ENCODE results near the gene DOCK8. TPM values are rescaled to one million over a fixed set of nuclear protein-coding genes. Genes with fewer than 3 reads are reported as not detected.

Gene DOCK8
- total RNA-seq, 3 donors from 2014 or later = 18.4 to 34.1 (median 20.8) TPM

GRCh38 chr9:316382-316965, 101.8 kb downstream of the DOCK8 start:
- intact Hi-C loops (cut with DNase I; ENCODE audit: low total_unique reads) = no loop called here
- Histone ChIP-seq H3K9me3 (no peaks in the 10 kb centered on the region), H3K4me1 (no peaks in the 10 kb centered on the region), H3K27ac (no peak overlapping the region), H3K4me3 (no peak overlapping the region), H3K36me3 (no peaks in the 10 kb centered on the region), H3K27me3 (no peaks in the 10 kb centered on the region)
- no peak for DNase-seq (ENCODE audit: low spot score in 2 of 2)
- TF ChIP-seq, protein P1, sequence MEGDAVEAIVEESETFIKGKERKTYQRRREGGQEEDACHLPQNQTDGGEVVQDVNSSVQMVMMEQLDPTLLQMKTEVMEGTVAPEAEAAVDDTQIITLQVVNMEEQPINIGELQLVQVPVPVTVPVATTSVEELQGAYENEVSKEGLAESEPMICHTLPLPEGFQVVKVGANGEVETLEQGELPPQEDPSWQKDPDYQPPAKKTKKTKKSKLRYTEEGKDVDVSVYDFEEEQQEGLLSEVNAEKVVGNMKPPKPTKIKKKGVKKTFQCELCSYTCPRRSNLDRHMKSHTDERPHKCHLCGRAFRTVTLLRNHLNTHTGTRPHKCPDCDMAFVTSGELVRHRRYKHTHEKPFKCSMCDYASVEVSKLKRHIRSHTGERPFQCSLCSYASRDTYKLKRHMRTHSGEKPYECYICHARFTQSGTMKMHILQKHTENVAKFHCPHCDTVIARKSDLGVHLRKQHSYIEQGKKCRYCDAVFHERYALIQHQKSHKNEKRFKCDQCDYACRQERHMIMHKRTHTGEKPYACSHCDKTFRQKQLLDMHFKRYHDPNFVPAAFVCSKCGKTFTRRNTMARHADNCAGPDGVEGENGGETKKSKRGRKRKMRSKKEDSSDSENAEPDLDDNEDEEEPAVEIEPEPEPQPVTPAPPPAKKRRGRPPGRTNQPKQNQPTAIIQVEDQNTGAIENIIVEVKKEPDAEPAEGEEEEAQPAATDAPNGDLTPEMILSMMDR (IDR thresholded peaks at IDR 0.05) = no peak
- TF ChIP-seq POLR2AphosphoS5 (IDR thresholded peaks at IDR 0.05) (no peak), POLR2A (IDR thresholded peaks at IDR 0.05) (no peak)

DNA sequence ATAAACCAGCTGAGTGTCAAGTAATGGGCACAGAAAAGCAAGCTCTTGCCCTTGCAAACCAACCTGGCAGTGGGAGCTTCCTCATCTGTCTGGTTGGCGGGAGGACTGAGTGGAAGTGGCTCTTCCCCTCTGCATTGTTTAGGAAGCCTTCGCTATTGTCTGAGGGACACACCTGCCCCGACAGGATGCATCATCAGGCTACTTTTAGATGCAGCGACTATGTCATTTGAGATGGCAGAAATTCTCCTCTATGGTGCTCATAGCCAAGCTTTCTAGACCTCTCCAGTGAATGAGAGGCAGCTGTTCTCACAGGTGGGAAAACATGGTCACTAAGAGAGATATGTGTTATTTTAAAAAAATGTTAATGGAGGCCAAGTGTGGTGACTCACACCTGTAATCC, 104.0 kb downstream of the DOCK8 start:
- H3K9me3 ChIP-seq = no peaks in the 10 kb centered on the region
- intact Hi-C loops (cut with DNase I; ENCODE audit: low total_unique reads) = no loop called here
- no peaks in the 10 kb centered on the region for H3K27me3 ChIP-seq
- TF ChIP-seq, protein P1 (IDR thresholded peaks at IDR 0.05) = no peak
- TF ChIP-seq POLR2AphosphoS5 (IDR thresholded peaks at IDR 0.05) (no peak), POLR2A (IDR thresholded peaks at IDR 0.05) (no peak)
- no peak for DNase-seq (ENCODE audit: low spot score in 2 of 2)
- H3K36me3 ChIP-seq = no peaks in the 10 kb centered on the region
- peaks cover 0 to 3% of the 10 kb centered on the region in 2 donors for H3K4me1 ChIP-seq
- no peak overlapping the region for H3K27ac ChIP-seq
- no peak overlapping the region for H3K4me3 ChIP-seq

- no peaks in the 10 kb centered on the region for H3K27me3 ChIP-seq
- H3K9me3 ChIP-seq = no peaks in the 10 kb centered on the region
- H3K4me3 ChIP-seq = no peak overlapping the region
- intact Hi-C loops (cut with DNase I; ENCODE audit: low total_unique reads) = no loop called here
- no peak overlapping the region for H3K27ac ChIP-seq
- H3K36me3 ChIP-seq = no peaks in the 10 kb centered on the region
- DNase-seq (ENCODE audit: low spot score in 2 of 2) = no peak
- TF ChIP-seq POLR2A (IDR thresholded peaks at IDR 0.05) (no peak), POLR2AphosphoS5 (IDR thresholded peaks at IDR 0.05) (no peak)
- TF ChIP-seq, protein P1 (IDR thresholded peaks at IDR 0.05) = no peak
- H3K4me1 ChIP-seq = peaks cover 0 to 3% of the 10 kb centered on the region in 2 donors
These were observed 110.3 kb downstream of the DOCK8 start for GRCh38 chr9:324971-325370.

DNA sequence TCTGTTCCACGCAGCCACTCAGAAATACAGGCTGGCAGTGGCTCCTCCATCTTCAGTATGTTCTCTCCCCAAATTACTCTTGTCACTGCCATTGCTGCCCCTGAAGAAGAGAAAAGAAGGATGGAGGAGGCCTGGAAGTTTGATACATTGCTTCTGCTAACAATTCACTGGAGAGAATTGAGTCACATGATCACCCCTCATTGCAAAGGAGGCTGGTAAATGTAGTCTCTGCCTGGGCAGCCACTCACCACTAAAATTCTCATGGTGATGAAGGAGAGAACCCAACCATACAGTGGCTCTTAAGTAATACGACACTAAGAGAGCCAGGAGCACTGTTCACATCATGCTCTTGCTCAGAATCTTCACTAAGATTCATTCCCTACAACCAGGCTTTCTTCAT, 112.0 kb downstream of the DOCK8 start:
- no peak overlapping the region for H3K27ac ChIP-seq
- peaks cover 0 to 3% of the 10 kb centered on the region in 2 donors for H3K4me1 ChIP-seq
- no peak for DNase-seq (ENCODE audit: low spot score in 2 of 2)
- H3K36me3 ChIP-seq = peaks cover 1% of the 10 kb centered on the region
- TF ChIP-seq POLR2A (IDR thresholded peaks at IDR 0.05) (no peak), POLR2AphosphoS5 (IDR thresholded peaks at IDR 0.05) (no peak)
- TF ChIP-seq, protein P1 (IDR thresholded peaks at IDR 0.05) = no peak
- no peaks in the 10 kb centered on the region for H3K27me3 ChIP-seq
- intact Hi-C loops (cut with DNase I; ENCODE audit: low total_unique reads) = no loop called here
- H3K9me3 ChIP-seq = no peaks in the 10 kb centered on the region
- no peak overlapping the region for H3K4me3 ChIP-seq

DNA sequence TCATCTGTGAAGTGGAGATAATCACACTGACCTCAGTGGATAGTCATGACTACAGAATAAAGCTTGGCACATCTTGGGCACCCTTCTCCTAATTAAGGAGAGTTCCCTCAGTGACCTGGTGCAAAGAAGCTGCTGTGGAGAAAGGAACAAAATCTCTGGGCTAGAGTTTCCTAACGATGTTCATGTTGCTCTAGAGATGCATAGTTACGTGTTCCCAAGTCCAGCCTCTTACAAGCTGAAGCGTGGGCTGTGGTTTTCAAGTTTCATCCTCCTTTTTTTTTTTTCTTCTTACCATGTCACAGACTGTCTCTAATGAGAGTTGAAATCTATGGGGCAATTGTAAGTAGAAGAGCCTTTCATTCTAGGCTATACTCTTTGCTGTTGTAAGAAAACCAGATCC, 113.8 kb downstream of the DOCK8 start:
- intact Hi-C loops (cut with DNase I; ENCODE audit: low total_unique reads) = no loop called here
- no peak for TF ChIP-seq POLR2AphosphoS5 (IDR thresholded peaks at IDR 0.05)
- TF ChIP-seq, protein P1 (IDR thresholded peaks at IDR 0.05) = no peak
- TF ChIP-seq POLR2A (IDR thresholded peaks at IDR 0.05) = no peak
- no peaks in the 10 kb centered on the region for H3K9me3 ChIP-seq

More for the DNA sequence above, 113.8 kb downstream of the DOCK8 start:
- peaks cover 8% of the 10 kb centered on the region for H3K36me3 ChIP-seq
- H3K4me3 ChIP-seq = no peak overlapping the region
- no peaks in the 10 kb centered on the region for H3K27me3 ChIP-seq
- H3K27ac ChIP-seq = no peak overlapping the region
- DNase-seq (ENCODE audit: low spot score in 2 of 2) = no peak
- no peaks in the 10 kb centered on the region for H3K4me1 ChIP-seq
